NT2/D1 (cell line): ENCODE measurements around the gene RSPH6A.

Experiments
- SUZ12 ChIP-seq: IDR thresholded peaks from 2 replicates; pipeline ENCODE4 v1.6.1; 2011; ENCODE audit not compliant: insufficient read length, insufficient read depth; ENCODE audit errors: extremely low read depth
- YY1 ChIP-seq: IDR thresholded peaks from 2 replicates; pipeline ENCODE4 v1.6.1; 2011; ENCODE audit not compliant: insufficient read length, insufficient read depth
- ZNF274 ChIP-seq: IDR thresholded peaks from 2 replicates; pipeline ENCODE4 v1.6.1; 2011; ENCODE audit warnings: mild to moderate bottlenecking, low read depth, low read length

DNA sequence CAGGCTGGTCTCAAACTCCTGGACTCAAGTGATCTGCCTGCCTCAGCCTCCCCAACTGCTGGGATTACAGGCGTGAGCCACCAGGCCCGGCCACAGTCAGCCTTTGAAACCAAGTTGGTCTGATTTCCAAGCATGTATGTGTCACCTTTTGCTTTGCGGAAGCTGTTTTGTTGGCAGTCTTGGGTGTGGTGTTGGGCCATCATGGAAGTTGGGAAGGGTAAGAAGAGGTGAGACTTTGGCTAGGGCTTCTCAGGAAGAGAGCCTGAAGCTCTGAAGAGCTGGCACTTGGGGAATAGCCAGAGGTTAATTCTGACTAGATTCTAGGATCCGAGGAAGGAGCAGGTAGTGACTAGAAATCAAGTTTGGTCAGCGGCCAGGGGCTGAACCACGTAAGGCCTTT, 2.8 kb downstream of the RSPH6A start:
- TF ChIP-seq ZNF274 (no peak), YY1 (no peak), SUZ12 (no peak)
